SK-N-MC (cell line): ENCODE measurements around the gene DGKI.

ENCODE experiments used
- EZH2 ChIP-seq: fragments of 200-600 bp; sonication (generic); IDR thresholded peaks from one replicate; pipeline ENCODE4 v1.6.1; 2017; ENCODE audit warnings: antibody characterized with exemption
- POLR2AphosphoS5 ChIP-seq: IDR thresholded peaks from 2 replicates; pipeline ENCODE4 v1.6.1; 2012; ENCODE audit warnings: mild to moderate bottlenecking, low read depth, low read length, borderline replicate concordance

DNA sequence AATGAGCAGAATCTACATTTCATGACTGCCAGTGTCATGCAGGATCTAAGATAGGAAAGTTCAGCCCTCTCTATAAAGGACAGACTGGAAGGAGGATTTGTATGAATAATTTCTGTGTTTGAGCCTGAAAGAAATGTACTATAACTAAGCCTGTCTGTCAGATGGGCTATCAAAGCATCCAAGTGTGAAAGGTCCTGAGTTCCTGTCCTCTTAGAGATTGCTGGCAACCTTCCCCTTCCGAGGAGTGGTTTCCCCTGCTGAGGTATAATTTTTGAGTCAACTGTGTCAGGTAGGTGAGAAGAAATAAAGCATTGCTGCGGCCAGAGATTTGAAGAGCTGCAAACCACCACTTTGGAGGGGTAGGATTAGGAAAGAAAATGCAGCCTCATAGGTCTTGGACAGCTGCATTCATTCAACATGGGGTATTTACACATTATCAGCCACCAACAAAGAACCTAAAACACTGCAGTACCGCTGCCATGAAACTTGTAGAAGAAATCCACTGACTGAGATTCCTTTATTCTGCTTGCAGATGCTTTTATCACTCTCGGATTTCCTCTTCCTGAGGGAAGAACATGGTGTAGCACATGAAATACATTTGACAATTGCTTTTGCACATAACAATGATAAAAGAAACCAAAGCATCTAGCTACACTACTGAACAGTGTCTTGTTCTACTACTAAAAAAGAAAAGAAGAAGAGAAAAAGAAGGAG is 189.1 kb downstream of the DGKI start:
- TF ChIP-seq POLR2AphosphoS5, result no peak
- TF ChIP-seq EZH2, result no peak
